NCI-H1694 (cell line): Measurements from ENCODE around the gene MESD.
"Not testable (repeated sequence)": the region's sequence is repeated elsewhere in the genome, so short reads cannot be mapped to it uniquely, and the experiment has no call there.

Experiments used
- DNase-seq: peaks from one replicate; lab custom pipeline; 2025; lab: John Stamatoyannopoulos, UW

Gene MESD

GRCh38 chr15:80958818-80959495 lies 30.7 kb downstream of the MESD start:
- DNase-seq, result no peak

GRCh38 chr15:80957976-80958375 lies 31.6 kb downstream of the MESD start:
- DNase-seq, result no peak

GRCh38 chr15:80957556-80957955 lies 32.1 kb downstream of the MESD start:
- DNase-seq, result no peak

- not testable (repeated sequence) for DNase-seq
Observed at GRCh38 chr15:80955571-80956452, 33.8 kb downstream of the MESD start.

- DNase-seq, result no peak
Observed at GRCh38 chr15:80953953-80954778, 35.5 kb downstream of the MESD start.

- DNase-seq, result no peak
Observed at GRCh38 chr15:80953001-80953952, 36.3 kb downstream of the MESD start.

- DNase-seq, result no peak
Observed at GRCh38 chr15:80951941-80952340, 37.7 kb downstream of the MESD start.

- no peak for DNase-seq
Observed at GRCh38 chr15:80950291-80951078, 39.1 kb downstream of the MESD start.

GRCh38 chr15:80949756-80950155 lies 39.9 kb downstream of the MESD start:
- DNase-seq, result no peak

- no peak for DNase-seq
Observed at GRCh38 chr15:80948651-80949292, 40.8 kb downstream of the MESD start.

- no peak for DNase-seq
Observed at GRCh38 chr15:80946576-80946975, 43.0 kb downstream of the MESD start.

GRCh38 chr15:80945605-80946004 lies 44.0 kb downstream of the MESD start:
- no peak for DNase-seq

GRCh38 chr15:80944818-80945217 lies 44.8 kb downstream of the MESD start:
- no peak for DNase-seq

- no peak for DNase-seq
Observed at GRCh38 chr15:80942746-80943565, 46.7 kb downstream of the MESD start.

- no peak for DNase-seq
Observed at GRCh38 chr15:80942266-80942665, 47.4 kb downstream of the MESD start.

- no peak for DNase-seq
Observed at GRCh38 chr15:80940851-80941250, 48.8 kb downstream of the MESD start.

GRCh38 chr15:80940331-80940730 lies 49.3 kb downstream of the MESD start:
- DNase-seq, result no peak

- no peak for DNase-seq
Observed at GRCh38 chr15:80939216-80939615, 50.4 kb downstream of the MESD start.

- no peak for DNase-seq
Observed at GRCh38 chr15:80937718-80938117, 51.9 kb downstream of the MESD start.
